ENCODE measurements around the gene LRCH3. TPM values are rescaled to one million over a fixed set of nuclear protein-coding genes. Genes with fewer than 3 reads are reported as not detected.
A peak's percentile ranks its signal among the peaks of the same experiment; 100 is the strongest.

The LRCH3 gene
- total RNA-seq, 1 donor from 2014 or later, result 19.5 TPM

- TF ChIP-seq CTCF (conservative IDR thresholded peaks at IDR 0.05; ENCODE audit: low read depth, low read length), result no peak
- DNase-seq (ENCODE audit: low read depth), result no peak
- no peak overlapping the region for H3K4me3 ChIP-seq (ENCODE audit: low read depth, low read length)
Measured at GRCh38 chr3:197847866-197848401, 56.9 kb downstream of the LRCH3 start.

GRCh38 chr3:197854596-197855343, 63.7 kb downstream of the LRCH3 start:
- peak; percentile 1 for DNase-seq (ENCODE audit: low read depth)
- H3K4me3 ChIP-seq (ENCODE audit: low read depth, low read length), result no peak overlapping the region
- no peak for TF ChIP-seq CTCF (conservative IDR thresholded peaks at IDR 0.05; ENCODE audit: low read depth, low read length)

GRCh38 chr3:197855571-197855970, 64.5 kb downstream of the LRCH3 start:
- TF ChIP-seq CTCF (conservative IDR thresholded peaks at IDR 0.05; ENCODE audit: low read depth, low read length), result no peak
- DNase-seq (ENCODE audit: low read depth), result no peak
- no peak overlapping the region for H3K4me3 ChIP-seq (ENCODE audit: low read depth, low read length)

GRCh38 chr3:197856199-197856816, 65.3 kb downstream of the LRCH3 start:
- H3K4me3 ChIP-seq (ENCODE audit: low read depth, low read length), result no peak overlapping the region
- no peak for DNase-seq (ENCODE audit: low read depth)
- no peak for TF ChIP-seq CTCF (conservative IDR thresholded peaks at IDR 0.05; ENCODE audit: low read depth, low read length)

- no peak for TF ChIP-seq CTCF (conservative IDR thresholded peaks at IDR 0.05; ENCODE audit: low read depth, low read length)
- no peak for DNase-seq (ENCODE audit: low read depth)
- no peak overlapping the region for H3K4me3 ChIP-seq (ENCODE audit: low read depth, low read length)
Measured at GRCh38 chr3:197858133-197858532, 67.1 kb downstream of the LRCH3 start.

GRCh38 chr3:197858598-197858997, 67.5 kb downstream of the LRCH3 start:
- no peak for DNase-seq (ENCODE audit: low read depth)
- no peak for TF ChIP-seq CTCF (conservative IDR thresholded peaks at IDR 0.05; ENCODE audit: low read depth, low read length)
- no peak overlapping the region for H3K4me3 ChIP-seq (ENCODE audit: low read depth, low read length)

All from epithelial cell of proximal tubule (primary cell).